ENCODE results near the gene MICU2. TPM values are rescaled to one million over a fixed set of nuclear protein-coding genes. Genes with fewer than 3 reads are reported as not detected.

MICU2 gene
- polyA plus RNA-seq, 1 donor from 2014 or later: 223 TPM

GRCh38 chr13:21461131-21461530, 142.8 kb downstream of the MICU2 start:
- Histone ChIP-seq H3K36me3 (ENCODE audit: insufficient read depth, low read length) (no peaks in the 10 kb centered on the region), H3K9me3 (ENCODE audit: low read length) (no peaks in the 10 kb centered on the region), H2AFZ (ENCODE audit: low read depth, low read length) (no peak overlapping the region), H3K4me3 (ENCODE audit: low read length) (no peak overlapping the region), H3K9ac (ENCODE audit: low read length) (no peak overlapping the region), H3K4me2 (ENCODE audit: low read length) (no peak overlapping the region), H4K20me1 (ENCODE audit: insufficient read depth) (no peaks in the 10 kb centered on the region), H3K9me2 (ENCODE audit: insufficient read depth, low read length) (no peaks in the 10 kb centered on the region), H3K27me3 (ENCODE audit: insufficient read depth, low read depth, low read length) (no peaks in the 10 kb centered on the region), H3K27ac (ENCODE audit: low read length) (no peak overlapping the region), H3F3A (ENCODE audit: insufficient read depth, low read length, poor library complexity, severe bottlenecking) (no peaks in the 10 kb centered on the region), H3K79me2 (replicated peaks; ENCODE audit: insufficient read depth, low read length) (peaks cover 26% of the 10 kb centered on the region)
- TF ChIP-seq SMC3 (conservative IDR thresholded peaks at IDR 0.05; ENCODE audit: poor library complexity) (no peak), POLR2AphosphoS5 (IDR thresholded peaks at IDR 0.05) (no peak), CTCF (IDR thresholded peaks at IDR 0.05; ENCODE audit: poor library complexity, severe bottlenecking) (no peak), REST (IDR thresholded peaks at IDR 0.05; ENCODE audit: borderline replicate concordance) (no peak), RAD21 (conservative IDR thresholded peaks at IDR 0.05) (no peak)

GRCh38 chr13:21458813-21459701, 144.9 kb downstream of the MICU2 start, which contains the start of gene ZDHHC20:
Gene ZDHHC20 (minus strand): TSS chr13:21459303. CDS start chr13:21459171, 132 bp downstream.
- Histone ChIP-seq H3K27me3 (ENCODE audit: insufficient read depth, low read depth, low read length) (no peaks in the 10 kb centered on the region), H3K9ac (ENCODE audit: low read length) (peak within 1 kb of the TSS; percentile 90), H3K79me2 (replicated peaks; ENCODE audit: insufficient read depth, low read length) (peaks cover 44% of the 10 kb centered on the region), H2AFZ (ENCODE audit: low read depth, low read length) (peak within 1 kb of the TSS; percentile 85), H3K9me3 (ENCODE audit: low read length) (no peaks in the 10 kb centered on the region), H3K4me2 (ENCODE audit: low read length) (peak within 1 kb of the TSS; percentile 91), H3K36me3 (ENCODE audit: insufficient read depth, low read length) (no peaks in the 10 kb centered on the region), H3K4me3 (ENCODE audit: low read length) (peak within 1 kb of the TSS; percentile 97), H3K27ac (ENCODE audit: low read length) (peak within 1 kb of the TSS; percentile 82), H4K20me1 (ENCODE audit: insufficient read depth) (no peaks in the 10 kb centered on the region), H3F3A (ENCODE audit: insufficient read depth, low read length, poor library complexity, severe bottlenecking) (no peaks in the 10 kb centered on the region), H3K9me2 (ENCODE audit: insufficient read depth, low read length) (no peaks in the 10 kb centered on the region)
- no peak for TF ChIP-seq RAD21 (conservative IDR thresholded peaks at IDR 0.05)
- peak; percentile 55 for TF ChIP-seq POLR2AphosphoS5 (IDR thresholded peaks at IDR 0.05)
- no peak for TF ChIP-seq EZH2 (IDR thresholded peaks at IDR 0.05; ENCODE audit: borderline replicate concordance, insufficient read depth, low read length, poor library complexity, severe bottlenecking)
- peak; percentile 69 for TF ChIP-seq TAF1 (IDR thresholded peaks at IDR 0.05; ENCODE audit: low read depth)
- no peak for TF ChIP-seq CTCF (IDR thresholded peaks at IDR 0.05; ENCODE audit: poor library complexity, severe bottlenecking)
- TF ChIP-seq SMC3 (conservative IDR thresholded peaks at IDR 0.05; ENCODE audit: poor library complexity): peak; percentile 19
- TF ChIP-seq EP300 (conservative IDR thresholded peaks at IDR 0.05; ENCODE audit: poor library complexity, severe bottlenecking): no peak
- peak; percentile 56 for TF ChIP-seq MXI1 (conservative IDR thresholded peaks at IDR 0.05; ENCODE audit: poor library complexity, severe bottlenecking)
- peak; percentile 48 for TF ChIP-seq REST (IDR thresholded peaks at IDR 0.05; ENCODE audit: borderline replicate concordance)

Data from neural cell (in vitro differentiated cells).